HG03060 (cell line): ENCODE results near the gene WWOX.

ENCODE experiments used
- ATAC-seq: cut with Tn5 transposase; IDR thresholded peaks from one replicate; pipeline ENCODE4 v1.9.1; 2021; ENCODE audit warnings: low read depth, moderate number of reproducible peaks; ENCODE audit not compliant: unreplicated experiment

Gene WWOX

GRCh38 chr16:78794581-78795250, 695.3 kb downstream of the WWOX start:
- ATAC-seq = no peak

GRCh38 chr16:78795433-78795832, 696.0 kb downstream of the WWOX start:
- no peak for ATAC-seq

GRCh38 chr16:78796221-78796866, 696.9 kb downstream of the WWOX start:
- ATAC-seq = no peak

- ATAC-seq = no peak
These were observed 700.0 kb downstream of the WWOX start for GRCh38 chr16:78799429-78799828.

- ATAC-seq = no peak
These were observed 701.1 kb downstream of the WWOX start for GRCh38 chr16:78800523-78800922.

- ATAC-seq = no peak
These were observed 704.7 kb downstream of the WWOX start for GRCh38 chr16:78804058-78804735.

GRCh38 chr16:78805556-78805955, 706.1 kb downstream of the WWOX start:
- ATAC-seq = no peak

- ATAC-seq = no peak
These were observed 711.8 kb downstream of the WWOX start for GRCh38 chr16:78811247-78811646.

- ATAC-seq = no peak
These were observed 713.1 kb downstream of the WWOX start for GRCh38 chr16:78812582-78812981.

GRCh38 chr16:78813661-78814311, 714.3 kb downstream of the WWOX start:
- no peak for ATAC-seq

GRCh38 chr16:78815713-78816112, 716.3 kb downstream of the WWOX start:
- no peak for ATAC-seq

- ATAC-seq = no peak
These were observed 717.2 kb downstream of the WWOX start for GRCh38 chr16:78816499-78817195.

- no peak for ATAC-seq
These were observed 717.8 kb downstream of the WWOX start for GRCh38 chr16:78817200-78817739.

- no peak for ATAC-seq
These were observed 721.9 kb downstream of the WWOX start for GRCh38 chr16:78821335-78821734.

GRCh38 chr16:78822509-78822908, 723.1 kb downstream of the WWOX start:
- ATAC-seq = no peak

- ATAC-seq = no peak
These were observed 723.6 kb downstream of the WWOX start for GRCh38 chr16:78823027-78823426.

- no peak for ATAC-seq
These were observed 729.8 kb downstream of the WWOX start for GRCh38 chr16:78829280-78829679.

- no peak for ATAC-seq
These were observed 731.1 kb downstream of the WWOX start for GRCh38 chr16:78830599-78830998.

- ATAC-seq = no peak
These were observed 732.6 kb downstream of the WWOX start for GRCh38 chr16:78832100-78832499.

- ATAC-seq = no peak
These were observed 737.5 kb downstream of the WWOX start for GRCh38 chr16:78836802-78837491.
